ENCODE measurements around the gene ASAP3.

Gene ASAP3

DNA sequence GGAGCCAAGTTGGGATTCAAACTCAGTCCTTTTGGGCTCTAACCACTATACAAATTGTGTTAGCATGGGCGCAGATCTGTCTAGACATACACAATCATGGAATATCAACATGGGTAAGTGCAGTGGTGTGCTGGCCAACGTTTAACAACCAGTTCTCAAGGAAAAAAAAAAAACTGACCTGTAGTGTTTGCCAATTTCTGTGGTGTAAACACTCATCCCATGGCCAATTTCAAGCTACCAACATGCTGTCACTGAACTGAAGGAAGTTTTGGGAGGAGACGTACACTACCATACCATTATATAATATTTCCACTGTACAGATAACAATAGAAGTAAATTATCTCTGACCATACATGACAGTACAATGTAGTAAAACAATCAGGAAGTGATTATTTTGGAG lies 62.6 kb downstream of the ASAP3 start:
- no peak overlapping the region for H3K4me2 ChIP-seq
- H3K27me3 ChIP-seq (ENCODE audit: insufficient read depth, low read depth): no peaks in the 10 kb centered on the region

DNA sequence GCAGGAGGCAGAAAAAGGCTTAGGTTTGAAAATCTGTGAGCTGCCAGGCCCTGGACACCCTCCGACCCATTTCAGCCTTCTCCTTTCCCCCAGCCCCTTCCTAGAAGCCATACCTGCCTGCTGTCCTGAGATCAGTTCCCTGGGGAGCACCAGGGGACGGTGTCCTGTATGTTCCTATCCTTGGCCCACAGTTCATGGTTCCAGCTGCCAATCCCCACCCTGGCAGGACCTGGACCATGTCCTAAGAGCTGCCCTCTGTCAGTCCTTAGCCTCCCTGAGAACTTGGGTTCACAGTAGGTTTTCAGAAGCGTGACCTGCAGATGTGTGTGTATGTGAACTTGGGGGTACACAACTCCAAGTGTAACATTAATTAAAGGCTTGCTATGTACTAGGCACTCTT lies 63.2 kb downstream of the ASAP3 start:
- no peak overlapping the region for H3K4me3 ChIP-seq (IDR thresholded peaks at IDR 0.05; ENCODE audit: insufficient read depth, low read depth, low read length)
- no peaks in the 10 kb centered on the region for H3K36me3 ChIP-seq (ENCODE audit: insufficient read depth)
- H3K79me2 ChIP-seq (ENCODE audit: insufficient read depth, low read depth): no peaks in the 10 kb centered on the region
- H3K4me1 ChIP-seq (ENCODE audit: low read depth, poor library complexity, severe bottlenecking): peaks cover 4% of the 10 kb centered on the region
- H3K4me2 ChIP-seq: no peak overlapping the region
- no peak overlapping the region for H3K9ac ChIP-seq
- no peaks in the 10 kb centered on the region for H4K20me1 ChIP-seq (ENCODE audit: insufficient read depth)
- H2AFZ ChIP-seq (ENCODE audit: low read depth): no peak overlapping the region
- no peaks in the 10 kb centered on the region for H3K27me3 ChIP-seq (ENCODE audit: insufficient read depth, low read depth)
- H3K27ac ChIP-seq: no peak overlapping the region
- TF ChIP-seq, protein P1, sequence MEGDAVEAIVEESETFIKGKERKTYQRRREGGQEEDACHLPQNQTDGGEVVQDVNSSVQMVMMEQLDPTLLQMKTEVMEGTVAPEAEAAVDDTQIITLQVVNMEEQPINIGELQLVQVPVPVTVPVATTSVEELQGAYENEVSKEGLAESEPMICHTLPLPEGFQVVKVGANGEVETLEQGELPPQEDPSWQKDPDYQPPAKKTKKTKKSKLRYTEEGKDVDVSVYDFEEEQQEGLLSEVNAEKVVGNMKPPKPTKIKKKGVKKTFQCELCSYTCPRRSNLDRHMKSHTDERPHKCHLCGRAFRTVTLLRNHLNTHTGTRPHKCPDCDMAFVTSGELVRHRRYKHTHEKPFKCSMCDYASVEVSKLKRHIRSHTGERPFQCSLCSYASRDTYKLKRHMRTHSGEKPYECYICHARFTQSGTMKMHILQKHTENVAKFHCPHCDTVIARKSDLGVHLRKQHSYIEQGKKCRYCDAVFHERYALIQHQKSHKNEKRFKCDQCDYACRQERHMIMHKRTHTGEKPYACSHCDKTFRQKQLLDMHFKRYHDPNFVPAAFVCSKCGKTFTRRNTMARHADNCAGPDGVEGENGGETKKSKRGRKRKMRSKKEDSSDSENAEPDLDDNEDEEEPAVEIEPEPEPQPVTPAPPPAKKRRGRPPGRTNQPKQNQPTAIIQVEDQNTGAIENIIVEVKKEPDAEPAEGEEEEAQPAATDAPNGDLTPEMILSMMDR (conservative IDR thresholded peaks at IDR 0.05; ENCODE audit: low read depth, low read length): no peak

More for the DNA sequence above, 62.6 kb downstream of the ASAP3 start:
- Histone ChIP-seq H3K79me2 (ENCODE audit: insufficient read depth, low read depth) (no peaks in the 10 kb centered on the region), H2AFZ (ENCODE audit: low read depth) (no peak overlapping the region), H3K4me1 (ENCODE audit: low read depth, poor library complexity, severe bottlenecking) (peaks cover 4% of the 10 kb centered on the region), H4K20me1 (ENCODE audit: insufficient read depth) (no peaks in the 10 kb centered on the region), H3K36me3 (ENCODE audit: insufficient read depth) (no peaks in the 10 kb centered on the region), H3K9ac (no peak overlapping the region), H3K4me3 (IDR thresholded peaks at IDR 0.05; ENCODE audit: insufficient read depth, low read depth, low read length) (no peak overlapping the region), H3K27ac (no peak overlapping the region)
- TF ChIP-seq, protein P1 (conservative IDR thresholded peaks at IDR 0.05; ENCODE audit: low read depth, low read length): no peak

DNA sequence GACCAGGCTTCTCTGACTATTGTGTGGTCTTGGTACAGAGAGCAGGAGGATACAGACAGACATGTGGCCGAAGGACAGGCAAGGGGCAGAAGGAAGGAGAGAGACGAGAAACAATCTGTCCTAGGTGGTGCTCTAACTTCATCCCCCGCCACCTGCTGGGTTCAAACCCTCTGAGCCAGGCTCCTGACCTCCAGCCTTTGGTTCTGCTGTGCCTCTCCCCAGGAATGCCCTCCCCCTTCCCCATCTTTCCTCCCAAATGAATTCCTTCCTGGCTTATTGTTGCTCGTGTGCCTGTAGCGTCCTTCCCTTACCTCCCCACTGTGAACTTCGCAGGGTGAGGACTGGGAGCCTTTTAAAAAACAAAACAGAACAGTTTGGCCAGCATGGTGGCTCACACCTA lies 64.8 kb downstream of the ASAP3 start:
- no peaks in the 10 kb centered on the region for H3K27me3 ChIP-seq (ENCODE audit: insufficient read depth, low read depth)
- H3K4me3 ChIP-seq (IDR thresholded peaks at IDR 0.05; ENCODE audit: insufficient read depth, low read depth, low read length): no peak overlapping the region
- no peak overlapping the region for H3K9ac ChIP-seq

DNA sequence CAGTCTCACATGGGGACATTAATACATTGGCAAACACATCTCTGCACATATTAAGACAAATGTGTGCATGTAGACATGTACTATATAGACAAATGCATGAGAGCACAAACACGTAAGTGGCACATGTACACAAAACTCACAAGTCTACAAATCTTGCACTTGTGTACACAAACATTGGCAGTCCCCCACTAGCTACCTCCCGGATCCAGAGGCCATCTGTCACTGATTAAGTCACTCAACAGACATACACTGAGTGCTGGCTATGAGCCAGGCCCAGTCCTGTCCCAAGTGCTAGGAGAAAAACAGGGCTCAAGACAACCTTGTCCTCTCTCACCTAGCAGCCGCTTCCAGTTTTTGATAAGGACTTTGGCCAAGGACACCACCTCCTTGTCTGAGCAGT lies 66.4 kb downstream of the ASAP3 start:
- Histone ChIP-seq H3K27ac (no peak overlapping the region), H4K20me1 (ENCODE audit: insufficient read depth) (no peaks in the 10 kb centered on the region), H3K9ac (no peak overlapping the region), H3K4me3 (IDR thresholded peaks at IDR 0.05; ENCODE audit: insufficient read depth, low read depth, low read length) (no peak overlapping the region), H3K79me2 (ENCODE audit: insufficient read depth, low read depth) (no peaks in the 10 kb centered on the region), H3K27me3 (ENCODE audit: insufficient read depth, low read depth) (no peaks in the 10 kb centered on the region), H2AFZ (ENCODE audit: low read depth) (no peak overlapping the region), H3K4me2 (no peak overlapping the region), H3K4me1 (ENCODE audit: low read depth, poor library complexity, severe bottlenecking) (no peaks in the 10 kb centered on the region), H3K36me3 (ENCODE audit: insufficient read depth) (no peaks in the 10 kb centered on the region)
- TF ChIP-seq, protein P1 (conservative IDR thresholded peaks at IDR 0.05; ENCODE audit: low read depth, low read length): no peak

More for the DNA sequence above, 64.8 kb downstream of the ASAP3 start:
- H2AFZ ChIP-seq (ENCODE audit: low read depth): no peak overlapping the region
- no peaks in the 10 kb centered on the region for H3K79me2 ChIP-seq (ENCODE audit: insufficient read depth, low read depth)
- H3K36me3 ChIP-seq (ENCODE audit: insufficient read depth): no peaks in the 10 kb centered on the region
- no peaks in the 10 kb centered on the region for H4K20me1 ChIP-seq (ENCODE audit: insufficient read depth)
- no peak overlapping the region for H3K27ac ChIP-seq
- TF ChIP-seq, protein P1 (conservative IDR thresholded peaks at IDR 0.05; ENCODE audit: low read depth, low read length): no peak
- H3K4me1 ChIP-seq (ENCODE audit: low read depth, poor library complexity, severe bottlenecking): no peaks in the 10 kb centered on the region
- H3K4me2 ChIP-seq: no peak overlapping the region

Measured in KMS-11 (cell line).